Urinary bladder (tissue), 4 donors: ENCODE data around the gene DCLK3. TPM values are rescaled to one million over a fixed set of nuclear protein-coding genes. Genes with fewer than 3 reads are reported as not detected.

Source experiments
- DNase-seq: peaks from one replicate; pipeline ENCODE4 v3.0.0-alpha.2; 2015; ENCODE audit errors: extremely low spot score
- H3K27ac ChIP-seq: one replicate; pipeline ENCODE4 v1.5.1; 2013; ENCODE audit warnings: low read depth, mild to moderate bottlenecking, moderate library complexity
- H3K36me3 ChIP-seq: one replicate; pipeline ENCODE4 v1.6.1; 2013; ENCODE audit warnings: mild to moderate bottlenecking, moderate library complexity; ENCODE audit not compliant: insufficient read depth
- H3K4me1 ChIP-seq: one replicate; pipeline ENCODE4 v1.6.1; 2013; ENCODE audit warnings: mild to moderate bottlenecking, moderate library complexity; ENCODE audit not compliant: insufficient read depth
- H3K4me3 ChIP-seq: one replicate; pipeline ENCODE4 v1.5.1; 2013; ENCODE audit warnings: low read depth, low read length
- WGBS: extraction: QIAGEN DNeasy Blood & Tissue Kit; methylation state at CpG from one replicate; pipeline ENCODE4 v1.1.7; 2013; 5-methylcytosine and 5-hydroxymethylcytosine counted together
- polyA plus RNA-seq: library from polyadenylated mRNA; stranded (reverse); fragments of 200-250 nt; gene quantifications from one replicate; pipeline ENCODE4 v1.2.3, GENCODE V29; 2013
- total RNA-seq: library from RNA; depleted of rRNA; stranded (reverse); fragments of >200 nt; gene quantifications from one replicate; pipeline ENCODE4 v1.2.3, GENCODE V29; 2014
- donor health status: healthy with polysubstance abuse.
- donor health status: healthy.

DCLK3 gene, protein sequence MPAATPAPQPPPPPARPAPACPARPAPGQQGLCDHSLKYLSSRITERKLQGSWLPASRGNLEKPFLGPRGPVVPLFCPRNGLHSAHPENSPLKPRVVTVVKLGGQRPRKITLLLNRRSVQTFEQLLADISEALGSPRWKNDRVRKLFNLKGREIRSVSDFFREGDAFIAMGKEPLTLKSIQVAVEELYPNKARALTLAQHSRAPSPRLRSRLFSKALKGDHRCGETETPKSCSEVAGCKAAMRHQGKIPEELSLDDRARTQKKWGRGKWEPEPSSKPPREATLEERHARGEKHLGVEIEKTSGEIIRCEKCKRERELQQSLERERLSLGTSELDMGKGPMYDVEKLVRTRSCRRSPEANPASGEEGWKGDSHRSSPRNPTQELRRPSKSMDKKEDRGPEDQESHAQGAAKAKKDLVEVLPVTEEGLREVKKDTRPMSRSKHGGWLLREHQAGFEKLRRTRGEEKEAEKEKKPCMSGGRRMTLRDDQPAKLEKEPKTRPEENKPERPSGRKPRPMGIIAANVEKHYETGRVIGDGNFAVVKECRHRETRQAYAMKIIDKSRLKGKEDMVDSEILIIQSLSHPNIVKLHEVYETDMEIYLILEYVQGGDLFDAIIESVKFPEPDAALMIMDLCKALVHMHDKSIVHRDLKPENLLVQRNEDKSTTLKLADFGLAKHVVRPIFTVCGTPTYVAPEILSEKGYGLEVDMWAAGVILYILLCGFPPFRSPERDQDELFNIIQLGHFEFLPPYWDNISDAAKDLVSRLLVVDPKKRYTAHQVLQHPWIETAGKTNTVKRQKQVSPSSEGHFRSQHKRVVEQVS
- total RNA-seq (1.4 TPM), polyA plus RNA-seq (0.05 TPM)

DNA sequence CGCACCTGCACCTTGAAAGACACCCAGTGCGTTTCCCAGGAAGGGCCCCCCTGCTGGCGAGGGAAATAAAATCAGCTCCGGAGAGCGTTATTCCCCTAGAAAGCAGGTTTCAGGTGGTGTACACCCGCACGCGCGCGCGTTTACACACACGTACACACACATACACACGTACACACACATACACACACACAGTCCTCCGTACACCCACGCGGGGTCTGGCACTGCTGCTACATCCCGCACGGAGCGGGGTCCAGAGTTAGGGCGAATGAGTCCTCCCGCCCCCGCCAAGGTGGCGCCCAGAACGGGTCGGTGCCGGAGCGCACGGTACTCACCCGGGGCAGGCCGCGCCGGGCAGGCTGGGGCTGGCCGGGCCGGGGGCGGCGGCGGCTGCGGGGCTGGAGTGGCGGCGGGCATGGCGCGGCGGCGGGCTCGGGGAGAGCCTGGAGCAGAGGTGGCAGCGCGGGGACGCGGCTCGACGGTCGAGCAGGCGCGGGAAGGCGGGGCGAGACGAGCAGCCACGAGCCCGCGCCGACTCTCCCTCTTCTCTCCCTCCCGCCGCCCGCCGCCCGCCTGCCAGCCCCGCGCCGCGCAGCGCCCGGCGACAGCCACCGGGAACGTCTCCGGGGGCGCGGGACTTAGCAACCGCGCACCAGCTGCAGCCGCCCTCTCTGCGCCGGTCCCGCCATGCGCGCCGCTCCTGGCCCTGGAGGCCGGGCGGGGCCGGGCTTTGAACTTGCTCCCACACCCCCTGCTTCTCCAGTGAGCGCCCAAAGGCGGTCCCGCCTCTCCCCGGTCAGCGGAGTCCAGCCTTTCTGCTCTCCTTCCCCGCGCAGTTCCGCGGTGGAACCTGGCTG is at the start of gene DCLK3:
Gene DCLK3, minus strand, starts transcription at position 704 of the 854 bp plus-strand sequence. Its CDS starts 290 bp downstream, at position 414.
- Histone ChIP-seq H3K4me3 (peak within 1 kb of the TSS; percentile 28), H3K4me1 (no peaks in the 10 kb centered on the region), H3K27ac (no peak within 1 kb of the TSS), H3K36me3 (no peaks in the 10 kb centered on the region)
- no peak for DNase-seq
- 2% methylated on average over 95 of the region's 99 CpGs for WGBS

DNA sequence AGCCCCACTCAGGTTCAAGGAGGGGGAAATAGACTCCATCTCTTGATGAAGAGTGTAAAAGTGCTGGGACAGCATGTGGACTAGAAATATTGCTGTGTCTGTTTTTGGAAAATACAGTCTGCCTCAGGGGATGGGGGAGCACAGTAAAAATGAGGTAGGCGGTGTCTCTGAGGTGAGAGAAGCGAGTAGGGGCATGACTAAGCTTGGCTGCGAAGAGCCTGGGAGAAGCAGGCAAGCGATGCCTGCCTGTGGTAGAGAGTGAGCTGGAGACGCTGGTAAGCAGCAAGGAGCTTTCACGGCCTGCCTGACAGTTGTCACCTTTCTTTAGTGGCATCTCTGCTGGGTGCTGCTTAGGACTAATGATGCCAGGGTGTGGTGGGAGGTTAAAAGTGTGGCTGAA is 49.0 kb upstream of the DCLK3 start:
- DNase-seq, result no peak
- H3K27ac ChIP-seq, result no peak overlapping the region
- no peaks in the 10 kb centered on the region for H3K36me3 ChIP-seq
- H3K4me3 ChIP-seq, result no peak overlapping the region
- no peaks in the 10 kb centered on the region for H3K4me1 ChIP-seq
- WGBS, result 80% methylated on average over 6 of the region's 6 CpGs

DNA sequence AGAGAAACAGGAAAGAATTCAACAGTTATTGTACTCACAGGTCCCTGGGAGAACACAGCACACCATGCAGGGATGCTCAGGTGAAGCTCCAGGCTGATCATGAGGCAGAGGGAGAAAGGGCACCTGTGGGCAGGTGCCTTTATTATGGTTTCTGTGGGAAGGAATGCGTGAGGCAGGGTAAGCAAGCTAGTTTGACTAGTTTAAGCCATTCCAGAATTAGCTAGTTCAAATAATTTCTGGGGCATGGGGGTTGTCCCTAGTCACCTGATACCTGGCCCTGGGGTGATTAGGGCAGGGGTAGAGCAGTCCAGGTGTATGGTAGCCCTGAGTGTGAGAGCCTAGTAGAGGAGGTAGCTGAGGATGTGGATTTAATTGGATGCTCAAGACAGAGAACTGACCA is 47.9 kb upstream of the DCLK3 start:
- DNase-seq, result no peak
- Histone ChIP-seq H3K4me1 (no peaks in the 10 kb centered on the region), H3K4me3 (no peak overlapping the region), H3K27ac (no peak overlapping the region), H3K36me3 (no peaks in the 10 kb centered on the region)
- WGBS, result 89% methylated on average over 1 of the region's 1 CpG

- 87% methylated on average over 2 of the region's 2 CpGs for WGBS
- no peaks in the 10 kb centered on the region for H3K4me1 ChIP-seq
- DNase-seq, result no peak
- H3K27ac ChIP-seq, result no peak overlapping the region
- no peak overlapping the region for H3K4me3 ChIP-seq
- no peaks in the 10 kb centered on the region for H3K36me3 ChIP-seq
These were observed 47.4 kb upstream of the DCLK3 start for GRCh38 chr3:36811768-36812167.

DNA sequence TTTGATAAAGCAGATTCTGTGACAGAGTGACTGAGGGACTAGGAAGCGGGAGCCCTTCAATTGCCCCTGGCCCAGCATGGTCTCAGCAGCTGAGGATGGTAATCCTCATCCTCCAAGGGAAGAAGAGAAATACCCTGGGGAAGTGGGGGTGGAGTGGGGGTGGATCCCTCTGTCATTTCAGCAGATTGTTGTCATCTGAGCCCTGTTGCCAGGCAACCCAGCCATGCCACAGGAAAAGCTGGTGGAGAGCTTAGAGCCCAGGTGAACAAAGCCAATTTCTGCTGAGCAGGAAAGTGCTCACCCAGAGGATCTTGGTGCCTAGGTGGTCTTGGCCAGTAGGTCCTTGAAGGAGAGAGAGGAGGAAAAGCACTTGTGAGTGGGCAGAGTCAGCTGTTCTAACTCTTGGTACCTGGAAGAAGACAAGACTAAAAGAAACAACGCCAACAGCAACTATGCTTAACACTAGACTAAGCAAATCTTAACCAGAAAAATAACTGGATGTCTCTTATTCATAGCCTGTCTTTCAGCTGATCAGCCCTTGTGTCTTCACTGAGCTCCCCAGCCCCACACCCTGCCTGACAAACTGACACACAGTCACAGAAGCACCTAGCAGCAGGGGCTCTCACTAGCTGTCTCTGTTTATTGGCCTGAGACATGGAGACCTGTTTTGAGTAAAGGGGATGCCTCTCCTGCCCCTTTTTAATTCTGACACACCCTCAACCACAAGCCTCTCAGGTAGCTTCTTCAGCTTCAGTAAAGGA is 40.1 kb upstream of the DCLK3 start:
- Histone ChIP-seq H3K36me3 (no peaks in the 10 kb centered on the region), H3K4me1 (no peaks in the 10 kb centered on the region), H3K27ac (no peak overlapping the region), H3K4me3 (no peak overlapping the region)
- 96% methylated on average over 2 of the region's 2 CpGs for WGBS
- no peak for DNase-seq

GRCh38 chr3:36803091-36803791 is 38.9 kb upstream of the DCLK3 start:
- H3K4me1 ChIP-seq, result no peaks in the 10 kb centered on the region
- no peak overlapping the region for H3K27ac ChIP-seq
- no peaks in the 10 kb centered on the region for H3K36me3 ChIP-seq
- DNase-seq, result no peak
- WGBS, result 95% methylated on average over 5 of the region's 5 CpGs
- H3K4me3 ChIP-seq, result no peak overlapping the region

DNA sequence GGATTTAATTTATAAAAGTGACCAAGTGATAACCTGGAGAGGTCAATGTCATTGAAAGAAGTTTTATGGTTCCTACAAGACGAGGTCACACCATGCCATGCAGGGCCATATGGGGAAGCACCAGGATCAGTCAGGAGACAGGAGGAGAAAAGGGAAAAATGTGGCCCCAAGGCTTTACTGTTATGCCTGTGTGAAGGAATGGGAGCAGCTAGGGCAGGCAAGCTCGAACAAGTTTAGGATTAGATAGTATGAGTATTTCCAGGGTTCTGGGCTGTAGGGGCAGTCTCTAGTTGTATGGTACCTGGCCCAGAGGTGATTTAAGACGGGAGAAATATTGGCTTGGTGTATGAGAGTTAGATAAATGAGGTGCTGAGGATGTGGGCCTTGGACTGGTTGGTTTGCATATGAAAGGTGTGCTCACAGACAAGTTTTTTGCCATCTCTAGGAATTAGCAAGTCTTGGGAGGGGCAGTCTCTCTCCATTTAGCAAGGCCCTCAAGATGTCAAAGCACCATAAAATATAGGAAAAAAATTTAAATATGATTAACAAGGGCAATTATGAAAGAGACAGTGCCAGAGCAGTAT is 36.3 kb upstream of the DCLK3 start:
- no peak for DNase-seq
- WGBS, result 65% methylated on average over 3 of the region's 3 CpGs
- no peak overlapping the region for H3K4me3 ChIP-seq

DNA sequence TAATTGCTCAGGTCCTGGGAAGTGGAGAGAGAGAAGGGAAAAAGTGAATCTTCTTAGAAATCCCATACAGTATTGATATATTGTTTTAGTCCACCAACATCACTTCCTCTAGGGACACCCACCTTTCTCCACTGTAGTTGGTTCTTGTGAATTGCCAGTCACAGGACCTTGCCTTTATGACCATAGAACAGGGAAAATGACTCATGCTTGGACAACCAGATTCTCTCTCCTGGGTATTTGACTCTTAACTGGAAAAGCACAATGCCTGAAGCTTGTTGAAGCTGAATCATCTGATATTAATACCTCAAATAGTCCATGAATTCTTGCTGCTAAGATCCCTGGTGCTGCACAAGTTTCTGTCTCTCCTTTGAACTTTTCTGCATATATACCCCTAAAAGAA is 32.5 kb upstream of the DCLK3 start:
- Histone ChIP-seq H3K4me1 (no peaks in the 10 kb centered on the region), H3K36me3 (no peaks in the 10 kb centered on the region), H3K4me3 (no peak overlapping the region), H3K27ac (no peak overlapping the region)
- DNase-seq, result no peak

More for the DNA sequence above, 36.3 kb upstream of the DCLK3 start:
- no peaks in the 10 kb centered on the region for H3K36me3 ChIP-seq
- no peaks in the 10 kb centered on the region for H3K4me1 ChIP-seq
- no peak overlapping the region for H3K27ac ChIP-seq

DNA sequence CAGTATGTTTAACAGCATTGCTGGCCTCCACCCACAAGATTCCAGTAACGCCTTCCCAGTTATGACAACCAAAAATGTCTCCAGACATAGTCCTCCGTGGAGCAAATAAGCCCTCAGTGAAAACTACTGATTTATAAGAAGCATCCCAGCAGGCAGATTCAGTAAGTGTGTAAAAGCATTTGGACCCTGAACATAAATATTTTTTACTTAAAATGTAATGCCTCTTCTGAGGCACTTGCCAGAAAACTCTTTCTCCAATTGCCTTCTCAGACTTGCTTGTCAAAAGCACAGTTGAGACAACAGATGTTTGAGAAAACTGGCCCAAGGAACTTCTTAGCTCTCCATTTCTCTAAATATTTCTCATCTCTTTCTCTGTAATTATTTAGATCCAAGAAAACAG is 31.8 kb upstream of the DCLK3 start:
- Histone ChIP-seq H3K4me1 (no peaks in the 10 kb centered on the region), H3K36me3 (no peaks in the 10 kb centered on the region), H3K4me3 (no peak overlapping the region), H3K27ac (no peak overlapping the region)
- 43% methylated on average over 2 of the region's 2 CpGs for WGBS
- no peak for DNase-seq

DNA sequence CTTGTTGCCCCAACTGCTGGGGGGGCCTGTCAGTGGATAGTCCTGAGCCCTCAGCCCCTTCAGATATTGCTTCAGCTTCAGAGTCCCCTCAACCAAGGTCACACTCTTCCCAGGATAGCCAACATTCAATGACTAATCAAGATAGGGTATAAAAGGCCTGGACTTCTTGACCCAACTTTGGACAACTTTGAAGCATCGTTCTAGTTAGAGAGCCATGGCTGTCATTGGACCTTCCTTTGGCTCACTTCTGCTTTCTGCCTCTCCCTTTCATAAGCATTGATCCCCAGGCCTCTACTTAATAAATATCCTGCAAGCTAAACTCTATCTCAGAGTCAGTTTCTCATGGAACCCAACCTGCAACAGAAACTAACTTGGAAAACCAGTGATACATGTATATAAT is 31.3 kb upstream of the DCLK3 start:
- Histone ChIP-seq H3K36me3 (no peaks in the 10 kb centered on the region), H3K4me1 (no peaks in the 10 kb centered on the region), H3K4me3 (no peak overlapping the region), H3K27ac (no peak overlapping the region)
- no peak for DNase-seq
- 85% methylated on average over 1 of the region's 1 CpG for WGBS

DNA sequence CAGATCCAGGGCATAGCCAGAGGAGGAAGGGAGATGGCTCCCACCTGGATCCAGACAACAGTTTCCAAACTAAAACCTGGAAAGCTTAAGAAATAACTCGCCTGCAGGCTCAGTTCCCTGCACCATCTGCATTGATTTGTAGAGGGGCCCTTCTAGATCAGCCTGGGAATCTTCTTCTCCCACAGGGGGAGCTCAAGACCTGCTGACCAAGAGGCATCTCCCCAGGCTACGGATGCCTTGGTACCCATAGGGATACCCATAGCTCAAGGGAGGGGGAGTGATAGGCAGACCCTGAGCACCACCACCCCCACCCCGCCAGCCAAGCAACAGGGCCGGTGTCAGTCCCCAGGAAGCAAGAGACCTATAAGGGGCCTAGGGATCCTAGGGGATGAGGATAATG is 28.0 kb upstream of the DCLK3 start:
- Histone ChIP-seq H3K36me3 (no peaks in the 10 kb centered on the region), H3K4me3 (no peak overlapping the region), H3K4me1 (no peaks in the 10 kb centered on the region), H3K27ac (no peak overlapping the region)
- 58% methylated on average over 4 of the region's 4 CpGs for WGBS
- no peak for DNase-seq

DNA sequence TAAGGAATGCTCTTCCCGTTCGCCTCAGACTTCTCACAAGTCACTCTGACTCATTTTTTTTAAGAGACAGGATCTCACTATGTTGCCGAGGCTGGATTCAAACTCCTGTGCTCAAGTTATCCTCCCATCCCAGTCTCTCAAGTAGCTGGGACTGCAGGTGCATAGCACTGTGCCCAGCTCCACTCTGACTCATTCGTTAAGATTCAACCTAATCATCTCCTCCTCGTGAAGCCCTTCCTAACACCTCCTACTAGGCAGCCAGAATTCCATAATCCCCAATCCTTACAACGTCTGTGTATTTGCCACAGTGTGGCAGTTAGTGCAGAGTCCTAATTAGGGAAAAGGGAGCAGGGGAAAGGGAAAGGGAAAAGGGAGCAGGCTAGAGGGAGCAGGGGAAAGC is 26.4 kb upstream of the DCLK3 start:
- H3K4me1 ChIP-seq, result peaks cover 1% of the 10 kb centered on the region
- no peak for DNase-seq
- H3K36me3 ChIP-seq, result no peaks in the 10 kb centered on the region
- H3K4me3 ChIP-seq, result no peak overlapping the region
- WGBS, result 47% methylated on average over 6 of the region's 6 CpGs
- H3K27ac ChIP-seq, result no peak overlapping the region
